ENCODE measurements around the gene NIT1. TPM values are rescaled to one million over a fixed set of nuclear protein-coding genes. Genes with fewer than 3 reads are reported as not detected.
A peak's percentile ranks its signal among the peaks of the same experiment; 100 is the strongest.

NIT1 gene
- total RNA-seq, 1 experiment from 2014 or later: 39.6 TPM

- Mint-ChIP-seq H3K36me3 (ENCODE audit: insufficient read depth in 1 of 3, low read depth in 3 of 3) (peaks cover 0 to 6% (median under 1%) of the 10 kb centered on the region in 3 experiments; a peak in 6 of 7 replicates), H3K4me1 (peaks cover 18 to 19% of the 10 kb centered on the region in 2 experiments), H3K27ac (0 out of 7 replicates have a peak overlapping the region, but pooled peaks of 1 of the 3 experiments have one; percentile 1), H3K27me3 (ENCODE audit: low read depth) (no peaks in the 10 kb centered on the region), H3K9me3 (no peaks in the 10 kb centered on the region), H3K4me3 (no peak overlapping the region)
- peaks cover 10% of the 10 kb centered on the region; the same call in 1 of the 2 replicates for H3K79me2 ChIP-seq (ENCODE audit: insufficient read depth, low read length)
- H2BK120ac ChIP-seq (ENCODE audit: low read depth, low read length, poor library complexity, severe bottlenecking): no peak overlapping the region
- H3K4ac ChIP-seq (ENCODE audit: low read depth, low read length): no peak overlapping the region
- no peak overlapping the region for H2AK5ac ChIP-seq (ENCODE audit: insufficient read length, low read length)
- no peak overlapping the region for H2BK15ac ChIP-seq (ENCODE audit: low read depth, low read length)
- no peak overlapping the region for H3K14ac ChIP-seq (ENCODE audit: insufficient read depth, low read length)
- no peak overlapping the region for H3K18ac ChIP-seq (ENCODE audit: insufficient read length, low read depth, low read length)
- H3K27me3 ChIP-seq (ENCODE audit: insufficient read depth, low read length): no peaks in the 10 kb centered on the region
- no peak overlapping the region for H4K8ac ChIP-seq (replicated peaks; ENCODE audit: insufficient read length, low read depth, low read length)
- H3K23ac ChIP-seq (ENCODE audit: insufficient read length, low read depth, low read length): no peak overlapping the region
- H3K56ac ChIP-seq (ENCODE audit: insufficient read length, low read depth, low read length): no peak overlapping the region
- H3K27ac ChIP-seq (ENCODE audit: insufficient read length, low read depth, low read length): no peak overlapping the region
- no peak overlapping the region for H2BK12ac ChIP-seq (ENCODE audit: insufficient read length, low read depth, low read length)
- H4K20me1 ChIP-seq (ENCODE audit: control insufficient read depth, insufficient read depth, insufficient read length): no peaks in the 10 kb centered on the region
- H3T11ph ChIP-seq (ENCODE audit: low read length): no peak overlapping the region
- TF ChIP-seq CTCF (conservative IDR thresholded peaks at IDR 0.05): no peak
- H3K79me1 ChIP-seq (ENCODE audit: insufficient read depth, low read depth, low read length, poor library complexity, severe bottlenecking): peaks cover 3% of the 10 kb centered on the region
- no peaks in the 10 kb centered on the region for H3K9me3 ChIP-seq (ENCODE audit: control insufficient read depth, low read depth, low read length)
- no peak overlapping the region for H4K5ac ChIP-seq (ENCODE audit: insufficient read length, low read depth, low read length)
- H2BK20ac ChIP-seq (ENCODE audit: low read depth, low read length, poor library complexity, severe bottlenecking): no peak overlapping the region
- no peak overlapping the region for H3K4me2 ChIP-seq (ENCODE audit: insufficient read depth, insufficient read length, low read length)
- H2AFZ ChIP-seq (ENCODE audit: low read length): no peak overlapping the region
- H3K9ac ChIP-seq (ENCODE audit: extremely low read depth, insufficient read length, low read length): no peak overlapping the region
- no peak overlapping the region for H2BK5ac ChIP-seq (ENCODE audit: insufficient read length, low read length)
- WGBS (ENCODE audit: extremely low coverage, insufficient read length, low lambda C conversion rate): no CpG with 5 or more reads among the region's 2 CpGs
- H3K4me1 ChIP-seq (ENCODE audit: insufficient read depth, low read length): peaks cover 5% of the 10 kb centered on the region; the same call in 1 of the 2 replicates
- no peak overlapping the region for H4K91ac ChIP-seq (ENCODE audit: insufficient read length, low read depth, low read length)
- H3K23me2 ChIP-seq (ENCODE audit: insufficient read length, low read depth, low read length, poor library complexity, severe bottlenecking): peaks cover 9% of the 10 kb centered on the region
- DNase-seq: no peak
Measured at GRCh38 chr1:161114556-161114955, 3.3 kb upstream of the NIT1 start.
